ENCODE data around the gene BAIAP2. TPM values are rescaled to one million over a fixed set of nuclear protein-coding genes. Genes with fewer than 3 reads are reported as not detected.

Gene BAIAP2
- total and polyA plus RNA-seq, 9 donors: 12.0 to 80.6 (median 23.2) TPM

DNA sequence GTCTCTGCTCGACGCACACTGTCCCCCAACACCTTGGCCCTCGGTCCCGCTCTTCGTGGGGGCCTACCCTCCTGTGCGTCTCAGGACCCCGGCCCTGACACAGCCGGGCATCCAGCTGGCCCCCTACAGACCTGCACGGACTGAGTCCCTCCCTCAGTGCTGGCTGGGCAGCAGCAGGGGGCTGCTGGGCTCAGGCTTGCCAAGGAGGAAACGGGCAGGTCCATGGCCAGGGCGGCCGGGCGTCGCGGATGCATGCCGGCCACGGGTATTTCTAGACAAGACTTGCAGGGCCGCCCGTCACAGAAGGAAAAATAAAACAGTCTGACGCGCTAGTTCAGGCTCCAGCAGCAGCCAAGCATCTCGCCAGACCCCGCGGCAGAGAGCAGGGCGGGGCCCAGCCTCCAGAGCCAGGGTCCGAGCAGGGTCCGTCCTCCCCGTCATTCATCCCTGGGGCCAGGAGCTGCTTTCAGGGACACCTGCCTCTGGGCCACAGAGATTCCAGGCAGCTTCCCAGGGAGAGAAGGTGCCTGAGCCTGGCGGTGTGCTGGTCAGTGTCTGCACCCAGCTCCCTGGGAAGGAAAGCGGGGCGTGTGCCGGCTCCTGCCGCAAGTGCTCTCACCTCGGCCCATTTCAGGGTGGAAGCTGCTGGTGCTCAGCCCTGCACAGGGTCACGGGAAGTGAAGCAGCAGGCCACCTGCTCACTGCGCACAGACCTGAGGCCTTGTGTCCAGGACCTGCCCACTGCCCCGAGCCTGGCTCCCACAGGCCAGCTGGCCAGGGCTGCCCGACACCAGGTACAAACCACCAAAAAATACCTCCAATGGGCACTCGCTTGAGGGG lies 123.1 kb downstream of the BAIAP2 start:
- TF ChIP-seq CTCF (IDR thresholded peaks at IDR 0.05) (no peak), EP300 (IDR thresholded peaks at IDR 0.05) (no peak), POLR2A (IDR thresholded peaks at IDR 0.05) (no peak)
- DNase-seq: no peak
- H3K27me3 ChIP-seq: no peaks in the 10 kb centered on the region
- no peak overlapping the region for H3K27ac ChIP-seq
- intact Hi-C loops (cut with DNase I): no loop called here
- 86 to 92% (median 91%) methylated on average over 39 of the region's 39 CpGs for WGBS, 3 donors
- H3K4me3 ChIP-seq: no peak overlapping the region
- no peaks in the 10 kb centered on the region for H3K9me3 ChIP-seq
- H3K36me3 ChIP-seq: no peaks in the 10 kb centered on the region
- H3K4me1 ChIP-seq (ENCODE audit: insufficient read depth): peaks cover 5% of the 10 kb centered on the region

DNA sequence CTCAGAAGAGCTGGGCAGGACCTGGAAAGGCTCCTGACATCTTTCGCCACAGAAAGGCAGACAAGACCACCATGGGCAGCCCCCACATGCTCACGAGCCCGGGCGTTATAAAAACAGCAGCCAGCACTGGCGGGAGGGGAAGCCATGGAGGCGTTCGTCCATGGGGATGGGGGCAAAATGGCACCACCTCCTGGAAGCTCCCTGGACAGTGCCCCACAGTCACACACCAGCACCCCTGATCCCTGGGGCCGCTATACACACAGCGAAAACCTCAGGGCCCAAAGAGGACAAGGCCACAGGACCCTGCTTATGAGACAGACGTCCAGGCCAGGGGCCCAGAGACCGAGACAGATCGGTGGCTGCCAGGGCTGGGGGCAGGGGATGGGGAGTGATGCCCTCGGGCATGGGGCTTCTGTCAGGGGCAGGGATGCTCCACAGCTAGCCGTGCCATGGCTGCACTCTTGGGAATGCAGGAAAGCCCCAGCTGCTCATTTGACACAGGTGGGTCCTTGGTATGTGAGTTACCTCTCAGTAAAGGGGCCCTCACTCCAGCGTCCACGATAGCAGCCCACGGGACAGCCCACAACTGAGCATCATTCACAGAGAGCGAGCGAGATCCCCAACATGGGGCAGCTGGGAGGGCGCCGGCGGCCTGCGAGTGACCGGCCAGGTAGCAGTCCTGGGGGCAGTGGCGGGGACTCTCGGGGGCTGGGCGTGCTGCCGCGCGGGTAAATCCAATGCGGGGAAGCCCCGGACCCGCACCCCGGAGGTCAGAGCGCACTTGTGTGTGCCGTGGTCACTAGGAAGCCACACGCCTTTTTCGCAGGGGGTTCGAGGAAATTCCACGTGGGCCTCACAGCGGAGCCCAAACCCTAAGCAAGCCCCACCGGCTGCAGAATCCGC lies 124.0 kb downstream of the BAIAP2 start:
- intact Hi-C loops (cut with DNase I): no loop called here
- 88 to 93% (median 92%) methylated on average over 42 to 43 of the region's 43 CpGs for WGBS, 3 donors
- no peak for DNase-seq
- Histone ChIP-seq H3K9me3 (no peaks in the 10 kb centered on the region), H3K27ac (no peak overlapping the region), H3K4me3 (no peak overlapping the region), H3K27me3 (no peaks in the 10 kb centered on the region), H3K36me3 (no peaks in the 10 kb centered on the region), H3K4me1 (ENCODE audit: insufficient read depth) (peaks cover 5% of the 10 kb centered on the region)
- TF ChIP-seq EP300 (IDR thresholded peaks at IDR 0.05): no peak
- TF ChIP-seq CTCF (IDR thresholded peaks at IDR 0.05): no peak
- no peak for TF ChIP-seq POLR2A (IDR thresholded peaks at IDR 0.05)

DNA sequence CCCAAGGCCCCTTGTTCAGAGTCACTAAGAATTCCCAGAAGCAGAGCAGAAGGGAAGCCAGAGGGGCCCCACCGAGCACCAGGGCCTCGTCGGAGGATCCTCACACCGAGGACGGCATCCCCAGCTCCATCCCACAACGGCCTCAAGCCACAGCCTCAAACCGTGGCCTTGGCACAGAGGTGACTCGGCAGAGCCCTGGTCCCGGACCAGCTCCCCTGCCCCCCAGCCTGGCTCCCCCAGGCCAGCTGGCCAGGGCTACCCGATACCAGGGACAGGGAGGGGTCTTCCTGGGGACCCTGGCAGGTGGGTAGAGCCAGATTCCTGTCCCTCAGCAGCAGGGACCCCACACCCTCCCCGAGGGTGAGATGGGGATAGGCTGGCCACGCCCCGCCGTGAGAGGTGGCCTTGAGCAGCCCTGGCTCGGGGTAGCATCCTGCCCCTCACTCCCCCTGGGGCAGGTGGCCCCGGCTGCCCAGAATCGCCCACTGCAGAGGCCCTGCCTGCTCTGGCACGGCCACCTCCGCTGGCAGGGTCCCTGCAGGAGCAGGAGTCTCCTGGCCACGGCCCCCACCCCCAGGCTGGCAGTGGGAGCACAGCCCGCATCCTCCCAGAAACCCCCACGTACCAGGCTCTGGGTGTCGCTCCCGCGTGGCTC lies 124.8 kb downstream of the BAIAP2 start:
- TF ChIP-seq POLR2A (IDR thresholded peaks at IDR 0.05): no peak
- TF ChIP-seq CTCF (IDR thresholded peaks at IDR 0.05): no peak
- no peak for TF ChIP-seq EP300 (IDR thresholded peaks at IDR 0.05)
- no peak for DNase-seq
- Histone ChIP-seq H3K4me1 (ENCODE audit: insufficient read depth) (peaks cover 5% of the 10 kb centered on the region), H3K27ac (no peak overlapping the region), H3K27me3 (no peaks in the 10 kb centered on the region), H3K36me3 (no peaks in the 10 kb centered on the region), H3K4me3 (no peak overlapping the region), H3K9me3 (no peaks in the 10 kb centered on the region)
- intact Hi-C loops (cut with DNase I): no loop called here
- 26 to 40% (median 40%) methylated on average over 21 to 25 of the region's 25 CpGs for WGBS, 3 donors

DNA sequence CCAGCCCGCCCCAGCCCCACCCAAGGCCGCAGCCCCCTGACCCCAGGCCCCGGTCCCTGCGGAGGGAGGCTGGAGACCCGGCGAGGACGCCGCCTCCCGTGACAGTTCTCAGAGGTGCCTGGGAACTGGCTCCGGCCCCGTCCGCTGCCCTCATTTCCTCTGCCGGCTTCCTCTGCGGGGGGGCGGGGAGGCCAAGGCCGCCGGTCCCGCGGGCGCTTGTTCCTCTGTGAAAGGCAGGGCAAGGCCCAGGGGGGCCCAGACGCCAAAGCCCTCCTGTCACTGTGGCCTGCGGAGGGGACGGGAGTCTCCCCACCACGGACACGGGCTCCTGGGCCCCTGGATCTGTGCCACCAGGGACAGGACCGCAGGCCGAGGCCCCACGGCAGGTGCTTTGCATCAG lies 125.4 kb downstream of the BAIAP2 start:
- Histone ChIP-seq H3K27me3 (no peaks in the 10 kb centered on the region), H3K27ac (no peak overlapping the region), H3K9me3 (no peaks in the 10 kb centered on the region), H3K36me3 (no peaks in the 10 kb centered on the region), H3K4me3 (no peak overlapping the region), H3K4me1 (ENCODE audit: insufficient read depth) (peaks cover 5% of the 10 kb centered on the region)
- peak in 4 of 5 donors; percentile 25 to 63 (median 47) for DNase-seq
- no peak for TF ChIP-seq CTCF (IDR thresholded peaks at IDR 0.05)
- TF ChIP-seq POLR2A (IDR thresholded peaks at IDR 0.05): no peak
- intact Hi-C loops (cut with DNase I): no loop called here
- 5 to 6% (median 6%) methylated on average over 20 to 28 of the region's 28 CpGs for WGBS, 3 donors
